T-helper 2 cell (primary cell): ENCODE measurements around the gene STAMBPL1.
"Not testable (repeated sequence)": the region's sequence is repeated elsewhere in the genome, so short reads cannot be mapped to it uniquely, and the experiment has no call there.

Source experiments
- DNase-seq, 5 experiments: peaks; one replicate each; pipeline versions ENCODE4 v3.0.0 to v3.0.0-alpha.2; 2012 to 2022

Gene STAMBPL1

GRCh38 chr10:88857831-88858230 is 22.2 kb upstream of the STAMBPL1 start:
- no peak for DNase-seq

GRCh38 chr10:88858491-88858890 is 21.6 kb upstream of the STAMBPL1 start:
- DNase-seq, result no peak

GRCh38 chr10:88861036-88861435 is 19.0 kb upstream of the STAMBPL1 start:
- no peak for DNase-seq

GRCh38 chr10:88865281-88865876 is 14.7 kb upstream of the STAMBPL1 start:
- DNase-seq, result peak in 1 of 5 experiments; percentile 49

GRCh38 chr10:88866454-88866853 is 13.6 kb upstream of the STAMBPL1 start:
- no peak for DNase-seq

DNA sequence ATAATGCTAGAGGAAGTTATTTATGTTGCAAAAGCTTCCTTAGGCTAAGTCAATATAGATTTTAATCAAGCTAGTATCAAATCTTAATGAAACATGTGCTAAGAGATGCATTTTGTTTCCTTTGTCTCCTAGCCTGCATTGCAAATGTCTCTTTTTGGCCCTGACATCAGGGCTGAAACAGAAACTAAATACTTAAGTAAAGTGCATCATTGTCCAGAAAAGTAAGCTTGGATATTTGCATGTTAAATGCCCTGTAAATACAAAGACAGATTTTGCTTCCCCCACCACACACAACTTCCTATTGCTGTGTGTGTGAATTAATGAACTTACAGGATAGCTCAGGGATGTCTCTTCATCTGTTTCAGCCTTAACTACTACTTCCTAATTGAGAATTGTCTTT is 10.0 kb upstream of the STAMBPL1 start:
- DNase-seq, result no peak

- DNase-seq, result no peak
Measured at GRCh38 chr10:88873757-88874156, 6.3 kb upstream of the STAMBPL1 start.

DNA sequence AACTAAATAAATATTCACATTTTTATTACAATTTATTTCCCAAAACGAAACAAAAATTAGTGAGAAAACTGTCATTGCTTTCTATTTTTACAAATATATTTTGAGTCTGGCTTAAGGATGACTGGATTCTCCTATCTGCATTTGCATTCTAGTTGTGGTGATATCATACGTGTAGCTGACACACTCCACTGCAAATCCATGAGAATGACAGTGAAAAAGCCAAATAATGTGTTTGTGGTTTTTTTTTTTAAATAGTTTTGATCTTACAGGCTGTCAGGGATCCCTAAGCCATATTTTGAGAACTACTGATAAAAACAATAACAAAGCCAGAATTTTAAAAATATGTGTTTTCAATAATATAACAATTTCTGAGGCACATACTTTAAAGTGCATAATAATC is 5.8 kb upstream of the STAMBPL1 start:
- DNase-seq, result no peak

DNA sequence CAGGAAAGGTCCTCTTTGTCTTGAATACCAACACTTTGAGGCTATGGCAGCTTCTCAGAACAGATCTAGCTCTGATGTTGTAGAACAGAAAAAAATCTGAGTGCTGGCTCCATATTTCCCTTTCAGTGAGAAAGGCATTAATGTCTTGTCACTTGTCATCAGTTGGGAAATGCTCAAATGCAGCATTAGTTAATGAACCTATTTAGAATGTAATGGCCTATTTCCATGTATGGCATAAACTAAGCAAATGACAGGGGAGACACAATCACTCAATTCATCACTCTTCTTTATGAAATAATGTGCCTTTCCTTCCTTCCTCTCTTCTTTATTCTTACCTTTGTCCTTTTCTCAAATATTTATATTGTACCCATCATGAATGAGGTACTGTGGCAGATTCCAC is 5.0 kb upstream of the STAMBPL1 start:
- no peak for DNase-seq

- no peak for DNase-seq
Measured at GRCh38 chr10:88877298-88877697, 2.7 kb upstream of the STAMBPL1 start.

DNA sequence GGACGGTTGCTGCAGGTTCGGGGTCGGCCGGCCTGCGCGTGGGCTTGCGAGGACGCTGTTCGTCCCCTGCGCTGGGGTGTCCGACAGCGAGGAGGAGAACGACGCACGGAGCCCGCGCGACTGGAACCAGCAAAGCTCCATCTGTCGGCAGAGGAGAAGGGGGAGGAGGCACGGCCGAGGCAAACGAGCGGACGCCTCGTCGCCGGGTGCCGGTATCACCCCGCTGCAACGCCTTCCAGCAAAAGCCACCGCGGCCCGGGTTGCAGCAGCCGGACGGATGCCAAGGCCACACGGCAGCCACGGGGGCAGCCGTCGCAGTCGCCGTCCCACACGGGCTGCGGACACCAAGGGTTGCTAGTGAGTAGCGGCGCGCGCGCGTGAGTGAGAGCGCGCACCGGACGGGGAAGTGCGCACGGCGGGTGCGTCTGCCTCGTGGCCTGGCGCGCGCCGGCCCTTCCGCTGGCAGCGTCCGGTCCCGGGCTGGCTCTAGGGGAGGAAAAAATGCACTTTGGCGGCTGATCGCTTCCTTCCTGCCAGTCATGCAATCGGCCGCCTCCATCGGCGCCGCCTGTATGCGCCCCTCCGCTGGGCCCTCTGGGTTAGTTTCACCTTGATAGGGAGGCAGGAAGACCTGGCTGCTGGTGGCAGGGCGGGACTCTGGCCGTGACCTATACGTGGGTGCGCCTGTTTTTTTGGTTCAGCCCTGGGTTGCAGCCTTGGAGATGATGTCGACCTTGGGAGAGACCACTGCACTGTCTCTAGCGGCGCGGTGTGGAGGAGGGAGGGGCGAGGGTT is 434 bp downstream of the STAMBPL1 start:
- peak; percentile 36 to 90 (median 55) for DNase-seq

DNA sequence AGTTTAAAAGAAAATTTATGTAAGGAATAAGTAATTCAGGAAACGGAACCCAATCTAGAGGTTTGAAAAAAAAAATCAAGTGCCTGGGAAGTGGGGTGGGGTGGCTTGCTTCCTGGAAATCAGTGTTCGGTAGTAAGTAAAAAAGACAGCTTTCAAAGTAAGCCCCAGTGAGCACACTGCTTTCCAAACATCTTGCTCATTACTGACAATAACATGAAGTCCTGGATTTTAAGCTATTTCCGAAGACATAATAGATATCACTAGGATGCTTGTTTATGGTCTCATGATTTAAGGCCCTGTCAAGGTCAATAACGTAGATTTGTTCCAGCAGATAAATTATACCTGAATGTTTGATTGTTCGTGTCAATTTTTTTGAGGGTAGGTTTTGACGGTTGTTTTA is 1.3 kb downstream of the STAMBPL1 start:
- no peak for DNase-seq

- no peak for DNase-seq
Measured at GRCh38 chr10:88881922-88882645, 2.0 kb downstream of the STAMBPL1 start.

DNA sequence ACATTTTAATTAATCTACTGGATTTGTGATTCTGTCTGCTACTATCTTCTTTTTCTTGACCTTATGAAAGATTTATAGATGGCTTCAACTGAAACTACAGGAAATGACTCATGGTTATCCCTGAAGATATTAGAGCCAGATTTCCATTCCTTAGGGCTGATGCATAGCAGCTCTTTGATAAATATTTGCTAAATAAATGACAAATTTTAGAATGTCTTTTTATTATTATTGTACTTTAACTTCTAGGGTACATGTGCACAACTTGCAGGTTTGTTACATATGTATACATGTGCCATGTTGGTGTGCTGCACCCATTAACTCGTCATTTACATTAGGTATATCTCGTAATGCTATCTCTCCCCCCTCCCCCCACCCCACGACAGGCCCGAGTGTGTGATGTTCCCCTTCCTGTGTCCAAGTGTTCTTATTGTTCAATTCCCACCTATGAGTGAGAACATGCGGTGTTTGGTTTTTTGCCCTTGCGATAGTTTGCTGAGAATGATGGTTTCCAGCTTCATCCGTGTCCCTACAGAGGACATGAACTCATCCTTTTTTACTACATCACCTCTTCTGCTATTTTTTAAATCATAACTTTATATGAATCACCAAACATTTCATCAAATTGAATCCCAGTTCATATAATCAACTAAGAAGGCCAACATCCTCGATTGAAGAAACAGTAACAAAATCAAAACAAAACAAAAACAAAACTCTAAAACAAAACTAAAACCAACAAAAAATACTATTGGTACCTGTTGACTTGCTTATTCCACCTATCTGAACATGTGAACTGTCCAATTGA is 2.8 kb downstream of the STAMBPL1 start:
- DNase-seq, result not testable (repeated sequence)

- DNase-seq, result no peak
Measured at GRCh38 chr10:88883448-88883809, 3.4 kb downstream of the STAMBPL1 start.

DNA sequence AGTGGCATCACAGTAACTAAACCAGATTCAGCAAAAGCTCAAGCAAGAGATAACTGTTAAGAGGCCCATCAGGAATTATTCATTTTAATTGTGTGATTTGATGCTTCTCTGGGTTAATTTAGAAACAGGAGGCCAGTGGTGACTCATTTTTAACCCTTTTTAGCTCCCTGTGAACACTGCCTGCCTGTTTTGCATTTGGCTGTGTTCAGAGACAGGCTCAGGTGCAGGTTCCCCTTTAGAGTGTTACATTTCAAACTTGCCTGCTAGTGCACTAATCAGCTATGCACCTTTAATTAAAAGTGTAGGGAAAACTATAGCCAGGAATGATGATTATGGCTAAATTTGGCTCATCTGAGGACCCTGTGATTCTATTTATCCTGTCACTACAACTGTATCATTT is 6.5 kb downstream of the STAMBPL1 start:
- DNase-seq, result peak in 1 of 5 experiments; percentile 72

- no peak for DNase-seq
Measured at GRCh38 chr10:88888810-88889445, 8.9 kb downstream of the STAMBPL1 start.

GRCh38 chr10:88889559-88890337 is 9.7 kb downstream of the STAMBPL1 start:
- no peak for DNase-seq

DNA sequence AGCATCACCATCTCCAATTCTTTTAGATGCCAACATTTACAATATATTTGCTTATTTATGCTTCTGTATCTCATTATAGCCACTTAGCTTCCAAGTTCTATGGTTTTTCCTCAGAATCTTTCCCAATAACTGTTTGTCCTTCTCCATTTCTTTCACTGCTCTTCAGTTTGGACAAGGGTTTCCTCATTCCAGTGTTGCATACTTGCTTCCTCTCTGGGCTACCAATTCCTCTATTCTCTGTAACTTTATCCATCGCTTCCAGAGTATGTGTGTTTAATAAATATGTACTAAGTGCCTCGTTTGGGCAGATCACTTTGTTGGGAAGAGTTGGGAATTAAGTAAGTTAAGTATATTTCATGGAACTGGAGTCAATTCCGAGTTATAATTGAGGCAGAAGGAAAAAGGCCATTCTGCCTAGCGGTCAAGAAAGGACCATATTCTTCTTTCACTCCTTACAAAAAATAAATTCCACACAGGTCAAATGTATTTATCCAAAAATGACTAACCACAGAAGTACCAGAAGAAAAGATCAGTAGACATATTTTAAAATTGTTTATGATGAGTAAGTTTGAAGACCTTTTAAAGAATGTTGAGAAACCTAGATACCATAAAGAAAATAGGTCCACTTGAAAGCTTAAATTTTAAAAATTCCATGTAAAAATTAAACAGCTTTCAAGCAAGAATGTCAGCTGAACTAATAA is 10.8 kb downstream of the STAMBPL1 start:
- no peak for DNase-seq

GRCh38 chr10:88892222-88892967 is 12.3 kb downstream of the STAMBPL1 start:
- DNase-seq, result no peak
